ENCODE data around the gene NUFIP1. TPM values are rescaled to one million over a fixed set of nuclear protein-coding genes. Genes with fewer than 3 reads are reported as not detected.

NUFIP1 gene
- total and polyA plus RNA-seq, 8 donors, result 3.2 to 12.0 (median 11.5) TPM

GRCh38 chr13:44906230-44906629 lies 83.0 kb downstream of the NUFIP1 start:
- ATAC-seq (no peak), DNase-seq (no peak)
- Histone ChIP-seq H3K4me3 (no peak overlapping the region), H3K9me3 (peaks cover 0 to 4% of the 10 kb centered on the region in 2 donors), H3K27ac (peak overlapping the region in 1 of 2 donors; percentile 10), H3K27me3 (no peaks in the 10 kb centered on the region), H3K4me1 (peaks cover 4 to 14% of the 10 kb centered on the region in 2 donors), H3K36me3 (no peaks in the 10 kb centered on the region)
- intact Hi-C loops (cut with DNase I), result no loop called here
- TF ChIP-seq CTCF (IDR thresholded peaks at IDR 0.05), result no peak

- no peak overlapping the region for H3K27ac ChIP-seq
- H3K27me3 ChIP-seq, result no peaks in the 10 kb centered on the region
- no peaks in the 10 kb centered on the region for H3K9me3 ChIP-seq
- ATAC-seq (no peak), DNase-seq (no peak)
- H3K4me3 ChIP-seq, result no peak overlapping the region
- TF ChIP-seq CTCF (IDR thresholded peaks at IDR 0.05), result no peak
- H3K36me3 ChIP-seq, result no peaks in the 10 kb centered on the region
- peaks cover 4 to 14% of the 10 kb centered on the region in 2 donors for H3K4me1 ChIP-seq
- intact Hi-C loops (cut with DNase I), result no loop called here
Measured at GRCh38 chr13:44905556-44905955, 83.7 kb downstream of the NUFIP1 start.

- H3K27ac ChIP-seq, result peak overlapping the region; percentile 43 to 76
- no peak overlapping the region for H3K4me3 ChIP-seq
- no peaks in the 10 kb centered on the region for H3K9me3 ChIP-seq
- peaks cover 4 to 14% of the 10 kb centered on the region in 2 donors for H3K4me1 ChIP-seq
- no peaks in the 10 kb centered on the region for H3K36me3 ChIP-seq
- DNase-seq, result peak in 3 of 4 donors; percentile 73 to 87 (median 77)
- ATAC-seq, result peak; percentile 92
- intact Hi-C loops (cut with DNase I), result no loop called here
- no peaks in the 10 kb centered on the region for H3K27me3 ChIP-seq
- TF ChIP-seq CTCF (IDR thresholded peaks at IDR 0.05), result no peak
Measured at GRCh38 chr13:44904967-44905366, 84.3 kb downstream of the NUFIP1 start.

- H3K27me3 ChIP-seq, result no peaks in the 10 kb centered on the region
- ATAC-seq (peak; percentile 59), DNase-seq (peak in 3 of 4 donors; percentile 44 to 82 (median 50))
- peak overlapping the region; percentile 42 to 76 for H3K27ac ChIP-seq
- H3K4me1 ChIP-seq, result peaks cover 4 to 14% of the 10 kb centered on the region in 2 donors
- no peaks in the 10 kb centered on the region for H3K9me3 ChIP-seq
- no peak overlapping the region for H3K4me3 ChIP-seq
- TF ChIP-seq CTCF (IDR thresholded peaks at IDR 0.05), result no peak
- intact Hi-C loops (cut with DNase I), result no loop called here
- no peaks in the 10 kb centered on the region for H3K36me3 ChIP-seq
Measured at GRCh38 chr13:44903574-44903985, 85.7 kb downstream of the NUFIP1 start.

GRCh38 chr13:44902738-44903137 lies 86.5 kb downstream of the NUFIP1 start:
- H3K4me3 ChIP-seq, result no peak overlapping the region
- no peak overlapping the region for H3K27ac ChIP-seq
- no peak for ATAC-seq
- no peak for DNase-seq
- no peaks in the 10 kb centered on the region for H3K36me3 ChIP-seq
- H3K9me3 ChIP-seq, result no peaks in the 10 kb centered on the region
- peaks cover 4 to 14% of the 10 kb centered on the region in 2 donors for H3K4me1 ChIP-seq
- no peak for TF ChIP-seq CTCF (IDR thresholded peaks at IDR 0.05)
- intact Hi-C loops (cut with DNase I), result no loop called here
- no peaks in the 10 kb centered on the region for H3K27me3 ChIP-seq
